ENCODE results near the gene HOXC5.

The HOXC5 gene

GRCh38 chr12:54000116-54001114 is 32.4 kb upstream of the HOXC5 start, which contains the start of gene HOXC9:
Gene HOXC9, plus strand, starts transcription at chr12:54000161. Its CDS starts 28 bp downstream, at chr12:54000189.
- H3K36me3 ChIP-seq (ENCODE audit: insufficient read depth, insufficient read length, low read length): no peaks in the 10 kb centered on the region
- no peak for DNase-seq (ENCODE audit: low read depth, low spot score)
- H3K27me3 ChIP-seq (ENCODE audit: insufficient read depth, insufficient read length): peaks cover 100% of the 10 kb centered on the region
- TF ChIP-seq YY1 (IDR thresholded peaks at IDR 0.05; ENCODE audit: insufficient read depth, insufficient read length): no peak
- TF ChIP-seq ZNF274 (IDR thresholded peaks at IDR 0.05; ENCODE audit: low read depth, low read length): no peak
- peak; percentile 99 for TF ChIP-seq SUZ12 (IDR thresholded peaks at IDR 0.05; ENCODE audit: extremely low read depth, insufficient read depth, insufficient read length)
- peak within 1 kb of the TSS; percentile 42 for H3K4me3 ChIP-seq (ENCODE audit: insufficient read length, low read depth)
- H3K9ac ChIP-seq (ENCODE audit: insufficient read length, low read depth): peak within 1 kb of the TSS; percentile 24
- peaks cover 21% of the 10 kb centered on the region for H3K4me1 ChIP-seq (ENCODE audit: insufficient read depth, insufficient read length)
- no peaks in the 10 kb centered on the region for H3K9me3 ChIP-seq (ENCODE audit: insufficient read depth, low read length)

GRCh38 chr12:54001283-54002187 is 31.3 kb upstream of the HOXC5 start:
- no peak for TF ChIP-seq ZNF274 (IDR thresholded peaks at IDR 0.05; ENCODE audit: low read depth, low read length)
- no peak for TF ChIP-seq SUZ12 (IDR thresholded peaks at IDR 0.05; ENCODE audit: extremely low read depth, insufficient read depth, insufficient read length)
- no peak for TF ChIP-seq YY1 (IDR thresholded peaks at IDR 0.05; ENCODE audit: insufficient read depth, insufficient read length)
- Histone ChIP-seq H3K9me3 (ENCODE audit: insufficient read depth, low read length) (no peaks in the 10 kb centered on the region), H3K36me3 (ENCODE audit: insufficient read depth, insufficient read length, low read length) (no peaks in the 10 kb centered on the region), H3K27me3 (ENCODE audit: insufficient read depth, insufficient read length) (peaks cover 100% of the 10 kb centered on the region), H3K4me3 (ENCODE audit: insufficient read length, low read depth) (no peak overlapping the region), H3K9ac (ENCODE audit: insufficient read length, low read depth) (no peak overlapping the region), H3K4me1 (ENCODE audit: insufficient read depth, insufficient read length) (peaks cover 15% of the 10 kb centered on the region)
- no peak for DNase-seq (ENCODE audit: low read depth, low spot score)

GRCh38 chr12:54002278-54002914 is 30.5 kb upstream of the HOXC5 start:
- Histone ChIP-seq H3K27me3 (ENCODE audit: insufficient read depth, insufficient read length) (peaks cover 100% of the 10 kb centered on the region), H3K36me3 (ENCODE audit: insufficient read depth, insufficient read length, low read length) (no peaks in the 10 kb centered on the region), H3K9ac (ENCODE audit: insufficient read length, low read depth) (no peak overlapping the region), H3K4me3 (ENCODE audit: insufficient read length, low read depth) (no peak overlapping the region), H3K4me1 (ENCODE audit: insufficient read depth, insufficient read length) (peaks cover 13% of the 10 kb centered on the region), H3K9me3 (ENCODE audit: insufficient read depth, low read length) (no peaks in the 10 kb centered on the region)
- DNase-seq (ENCODE audit: low read depth, low spot score): no peak
- TF ChIP-seq ZNF274 (IDR thresholded peaks at IDR 0.05; ENCODE audit: low read depth, low read length) (no peak), SUZ12 (IDR thresholded peaks at IDR 0.05; ENCODE audit: extremely low read depth, insufficient read depth, insufficient read length) (no peak), YY1 (IDR thresholded peaks at IDR 0.05; ENCODE audit: insufficient read depth, insufficient read length) (no peak)

- Histone ChIP-seq H3K9me3 (ENCODE audit: insufficient read depth, low read length) (no peaks in the 10 kb centered on the region), H3K36me3 (ENCODE audit: insufficient read depth, insufficient read length, low read length) (no peaks in the 10 kb centered on the region), H3K4me3 (ENCODE audit: insufficient read length, low read depth) (no peak overlapping the region), H3K4me1 (ENCODE audit: insufficient read depth, insufficient read length) (peaks cover 12% of the 10 kb centered on the region), H3K9ac (ENCODE audit: insufficient read length, low read depth) (no peak overlapping the region), H3K27me3 (ENCODE audit: insufficient read depth, insufficient read length) (peaks cover 100% of the 10 kb centered on the region)
- no peak for TF ChIP-seq YY1 (IDR thresholded peaks at IDR 0.05; ENCODE audit: insufficient read depth, insufficient read length)
- TF ChIP-seq SUZ12 (IDR thresholded peaks at IDR 0.05; ENCODE audit: extremely low read depth, insufficient read depth, insufficient read length): no peak
- DNase-seq (ENCODE audit: low read depth, low spot score): no peak
These were observed 29.9 kb upstream of the HOXC5 start for GRCh38 chr12:54002915-54003389.

GRCh38 chr12:54003625-54004024 is 29.2 kb upstream of the HOXC5 start:
- no peak for TF ChIP-seq SUZ12 (IDR thresholded peaks at IDR 0.05; ENCODE audit: extremely low read depth, insufficient read depth, insufficient read length)
- TF ChIP-seq ZNF274 (IDR thresholded peaks at IDR 0.05; ENCODE audit: low read depth, low read length): no peak
- TF ChIP-seq YY1 (IDR thresholded peaks at IDR 0.05; ENCODE audit: insufficient read depth, insufficient read length): no peak
- no peak overlapping the region for H3K9ac ChIP-seq (ENCODE audit: insufficient read length, low read depth)

GRCh38 chr12:54004063-54004840 is 28.6 kb upstream of the HOXC5 start:
- Histone ChIP-seq H3K27me3 (ENCODE audit: insufficient read depth, insufficient read length) (peaks cover 97% of the 10 kb centered on the region), H3K4me3 (ENCODE audit: insufficient read length, low read depth) (no peak overlapping the region), H3K9me3 (ENCODE audit: insufficient read depth, low read length) (no peaks in the 10 kb centered on the region), H3K9ac (ENCODE audit: insufficient read length, low read depth) (no peak overlapping the region), H3K4me1 (ENCODE audit: insufficient read depth, insufficient read length) (peaks cover 8% of the 10 kb centered on the region), H3K36me3 (ENCODE audit: insufficient read depth, insufficient read length, low read length) (no peaks in the 10 kb centered on the region)
- no peak for DNase-seq (ENCODE audit: low read depth, low spot score)
- TF ChIP-seq ZNF274 (IDR thresholded peaks at IDR 0.05; ENCODE audit: low read depth, low read length): no peak
- TF ChIP-seq YY1 (IDR thresholded peaks at IDR 0.05; ENCODE audit: insufficient read depth, insufficient read length): no peak
- no peak for TF ChIP-seq SUZ12 (IDR thresholded peaks at IDR 0.05; ENCODE audit: extremely low read depth, insufficient read depth, insufficient read length)

More at GRCh38 chr12:54003625-54004024, 29.2 kb upstream of the HOXC5 start:
- Histone ChIP-seq H3K36me3 (ENCODE audit: insufficient read depth, insufficient read length, low read length) (no peaks in the 10 kb centered on the region), H3K4me1 (ENCODE audit: insufficient read depth, insufficient read length) (peaks cover 8% of the 10 kb centered on the region), H3K9me3 (ENCODE audit: insufficient read depth, low read length) (no peaks in the 10 kb centered on the region), H3K27me3 (ENCODE audit: insufficient read depth, insufficient read length) (peaks cover 99% of the 10 kb centered on the region), H3K4me3 (ENCODE audit: insufficient read length, low read depth) (no peak overlapping the region)
- DNase-seq (ENCODE audit: low read depth, low spot score): no peak
